SH-SY5Y (cell line): ENCODE measurements around the gene PDHX.

Source experiments
- GATA2 ChIP-seq: IDR thresholded peaks from 2 replicates; pipeline ENCODE4 v1.6.1; 2011; ENCODE audit warnings: mild to moderate bottlenecking, low read depth, low read length
- GATA3 ChIP-seq: IDR thresholded peaks from 2 replicates; pipeline ENCODE4 v1.6.1; 2011; ENCODE audit warnings: low read depth, mild to moderate bottlenecking, low read length, moderate library complexity

GRCh38 chr11:34944692-34945091 lies 28.3 kb downstream of the PDHX start:
- TF ChIP-seq GATA2 (no peak), GATA3 (no peak)
